ENCODE data around the gene CYP27B1.

CYP27B1 gene

DNA sequence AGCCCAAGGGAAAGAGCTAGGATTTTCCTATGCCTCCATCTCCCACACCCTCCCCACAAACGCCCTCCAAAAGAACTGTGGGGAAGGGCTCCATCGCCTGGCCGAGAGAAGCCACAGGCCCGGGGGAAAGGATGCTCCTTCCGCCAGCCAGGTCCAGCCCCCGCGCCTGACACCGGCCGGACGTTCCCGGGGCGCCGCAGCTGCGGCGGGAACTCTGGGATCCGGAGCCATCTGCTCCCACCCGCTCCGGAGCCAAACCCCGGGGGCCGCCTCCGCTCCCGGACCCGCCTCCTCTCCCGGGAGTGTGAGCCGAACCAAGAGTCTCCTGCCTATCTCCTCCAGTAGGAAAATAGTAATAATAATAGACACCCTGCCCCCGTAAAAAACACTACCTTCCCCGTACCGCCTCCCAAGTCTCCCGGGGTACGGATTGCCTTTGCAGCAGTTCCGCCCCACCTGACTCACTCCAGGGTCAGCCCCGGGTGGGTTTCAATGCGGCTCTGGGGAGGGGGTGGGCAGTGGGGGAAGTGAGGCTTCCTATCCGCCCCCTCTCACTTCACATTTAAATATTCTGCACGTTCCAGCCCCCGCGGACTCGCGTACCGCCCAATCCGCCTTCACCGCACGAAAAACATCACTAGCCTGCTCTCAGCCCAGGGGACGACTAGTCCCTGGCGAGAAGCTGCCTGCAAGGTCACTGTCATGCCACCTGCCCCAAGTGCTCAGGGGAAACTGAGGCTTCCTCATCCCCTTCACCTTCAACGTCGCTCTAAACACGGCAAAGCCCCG is 30.7 kb downstream of the CYP27B1 start:
- DNase-seq (ENCODE audit: low read depth) = no peak

DNA sequence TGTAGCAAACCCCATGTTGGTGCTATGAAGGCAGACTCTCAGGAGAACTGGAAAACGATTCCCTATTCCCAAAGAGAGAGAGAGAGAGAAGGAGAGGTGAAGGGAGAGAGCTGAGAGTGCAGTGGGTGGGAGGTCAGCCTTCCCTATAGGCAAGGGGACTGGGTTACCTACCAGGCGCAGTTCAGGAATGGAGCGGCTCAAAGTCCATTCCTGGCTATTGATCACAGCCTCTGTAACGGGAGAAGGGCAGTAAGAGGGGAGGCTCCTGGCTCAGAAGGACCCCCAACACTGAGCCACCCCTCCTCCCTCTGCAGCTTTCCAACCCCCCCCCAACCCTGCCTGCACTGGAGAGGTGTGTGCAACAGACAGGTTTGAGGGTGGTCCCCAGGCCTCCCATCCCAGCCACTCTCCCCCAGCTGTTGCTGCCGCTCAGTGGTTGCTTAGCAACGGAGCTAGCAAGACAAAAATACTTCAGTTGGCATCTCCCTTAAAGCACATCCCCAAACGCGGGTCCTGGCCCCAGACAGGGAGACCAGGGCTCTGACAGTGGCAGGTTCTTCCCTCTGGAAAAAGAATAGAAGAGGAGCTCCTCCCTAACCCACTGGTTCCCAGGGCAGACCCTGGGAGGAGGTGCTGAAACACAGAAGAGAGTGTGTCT is 31.6 kb downstream of the CYP27B1 start:
- DNase-seq (ENCODE audit: low read depth) = no peak

- no peak for DNase-seq (ENCODE audit: low read depth)
These were observed 32.3 kb downstream of the CYP27B1 start for GRCh38 chr12:57734591-57734990.

GRCh38 chr12:57733928-57734327 is 33.0 kb downstream of the CYP27B1 start:
- DNase-seq (ENCODE audit: low read depth) = no peak

DNA sequence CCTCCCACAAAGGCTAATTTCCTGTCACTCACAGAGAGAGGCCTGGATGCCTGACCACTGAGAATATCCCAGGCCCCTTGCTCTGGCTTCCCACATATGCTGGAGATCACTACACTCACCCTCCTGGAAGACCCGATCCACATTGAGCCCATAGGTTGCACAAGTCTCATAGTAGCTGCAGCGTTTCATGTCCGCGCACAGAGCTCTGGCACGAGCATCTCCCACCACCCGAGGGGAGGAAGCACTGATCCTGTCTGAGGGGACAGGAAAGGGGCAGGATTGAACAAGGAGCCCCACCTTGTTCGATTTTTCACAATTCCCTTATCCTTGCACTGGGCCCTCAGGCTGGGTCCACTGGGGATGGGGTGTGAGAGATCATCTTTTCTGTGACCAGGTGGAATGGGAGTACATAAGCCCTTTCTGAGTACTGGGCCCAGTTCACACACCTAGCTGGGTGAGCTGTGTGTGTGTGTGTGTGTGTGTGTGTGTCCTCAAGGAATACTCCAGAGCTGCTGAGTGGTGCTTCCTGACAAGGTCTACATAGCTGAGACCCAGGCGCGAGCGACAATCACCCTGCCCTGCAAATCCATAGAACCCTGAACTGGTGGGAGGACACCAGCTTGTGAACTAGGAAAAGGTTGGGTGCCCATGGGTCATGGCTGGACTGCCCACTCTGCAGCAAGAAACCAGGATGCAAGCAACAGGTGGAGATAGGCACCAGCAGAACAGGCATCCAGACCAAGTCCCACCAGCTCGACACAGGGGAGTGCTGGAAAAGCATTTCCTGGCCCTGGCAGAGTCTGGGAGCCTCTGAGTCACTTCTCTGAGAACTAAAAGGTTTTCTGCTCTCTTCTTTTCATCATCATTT is 33.9 kb downstream of the CYP27B1 start:
- no peak for DNase-seq (ENCODE audit: low read depth)

DNA sequence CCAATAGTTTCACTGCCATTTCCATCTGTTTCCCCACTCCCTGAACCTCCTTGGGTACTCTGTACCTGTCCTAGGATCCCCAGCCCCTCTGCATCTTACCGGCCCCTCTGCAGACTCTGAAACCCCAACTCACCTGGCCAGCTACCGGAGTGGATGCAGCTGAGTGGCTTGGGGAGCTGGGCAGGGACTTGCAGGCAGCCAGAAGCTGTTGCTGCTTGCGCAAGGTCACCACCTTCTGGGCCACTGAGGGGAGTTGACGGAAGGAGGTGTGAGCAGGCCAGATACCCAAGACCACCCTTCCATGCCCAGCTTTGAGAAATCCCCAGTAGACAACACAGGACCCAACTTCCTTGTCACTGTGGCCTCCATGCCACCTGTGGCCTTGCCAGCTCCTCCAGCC is 34.6 kb downstream of the CYP27B1 start:
- no peak for DNase-seq (ENCODE audit: low read depth)

DNA sequence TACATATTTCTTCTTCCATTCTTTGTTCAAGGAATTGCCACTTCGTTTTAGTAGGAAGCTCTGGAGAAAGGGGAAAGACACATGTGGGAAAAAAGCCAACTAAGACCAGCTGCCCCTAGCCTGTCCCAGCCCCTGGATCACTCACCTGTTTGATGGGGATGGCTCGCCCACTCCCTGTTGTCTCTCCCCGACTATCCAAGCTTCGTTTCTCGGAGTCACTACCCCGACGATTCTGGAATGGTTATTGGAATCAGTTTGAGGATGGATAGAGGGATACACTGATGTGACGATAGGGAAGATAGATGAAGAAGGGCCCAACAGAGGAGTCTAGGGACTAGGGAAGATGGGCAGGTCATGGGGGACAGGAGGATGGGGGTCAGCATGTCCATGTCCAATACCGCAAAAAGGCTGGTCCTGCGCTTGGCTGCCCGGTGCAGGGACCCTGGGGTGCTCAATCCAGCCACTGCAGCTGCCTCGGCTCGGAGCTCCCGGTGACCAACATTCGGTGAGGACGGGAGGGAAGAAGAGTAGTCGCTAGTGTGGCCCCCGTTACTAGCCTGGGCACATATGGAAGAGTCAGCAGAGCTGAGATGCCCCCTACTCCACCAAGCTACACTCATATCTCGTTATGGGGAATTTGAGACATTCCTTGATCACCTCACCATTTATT is 35.3 kb downstream of the CYP27B1 start:
- no peak for DNase-seq (ENCODE audit: low read depth)

DNA sequence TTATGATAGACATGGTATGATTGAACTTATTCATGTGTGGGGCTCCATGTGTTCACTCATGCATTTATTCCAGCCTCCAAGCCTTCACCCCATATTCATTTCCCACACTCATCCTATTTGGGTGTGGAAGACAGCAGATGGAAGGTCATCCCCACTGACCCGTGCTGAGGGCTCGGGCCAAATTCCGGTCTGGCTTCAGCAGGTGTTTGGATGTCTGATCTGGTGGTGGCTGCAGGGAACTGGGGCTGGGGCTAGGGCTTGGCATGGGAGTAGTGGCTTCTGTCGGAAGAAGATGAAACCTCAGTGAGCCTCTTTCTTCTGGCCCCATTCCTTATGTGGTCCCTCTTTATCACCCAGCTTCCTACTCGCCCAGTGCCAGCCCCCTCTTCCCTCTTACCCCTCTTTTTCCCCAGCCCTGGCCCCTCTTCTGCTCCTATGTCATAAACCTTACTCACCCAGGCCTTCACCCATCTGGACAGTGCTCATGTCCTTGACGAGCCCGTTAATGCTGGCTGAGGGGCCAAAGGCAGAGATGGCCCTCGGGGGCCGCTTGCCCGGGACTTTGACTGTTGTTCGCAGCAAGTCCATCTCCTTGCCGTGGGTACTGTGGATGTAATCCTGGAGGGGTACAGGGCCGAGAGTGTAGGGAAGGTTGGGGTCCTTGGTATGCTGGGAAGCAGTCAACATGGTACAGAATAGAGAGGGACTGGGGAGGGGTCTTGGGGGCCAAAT is 36.4 kb downstream of the CYP27B1 start:
- DNase-seq (ENCODE audit: low read depth) = no peak

DNA sequence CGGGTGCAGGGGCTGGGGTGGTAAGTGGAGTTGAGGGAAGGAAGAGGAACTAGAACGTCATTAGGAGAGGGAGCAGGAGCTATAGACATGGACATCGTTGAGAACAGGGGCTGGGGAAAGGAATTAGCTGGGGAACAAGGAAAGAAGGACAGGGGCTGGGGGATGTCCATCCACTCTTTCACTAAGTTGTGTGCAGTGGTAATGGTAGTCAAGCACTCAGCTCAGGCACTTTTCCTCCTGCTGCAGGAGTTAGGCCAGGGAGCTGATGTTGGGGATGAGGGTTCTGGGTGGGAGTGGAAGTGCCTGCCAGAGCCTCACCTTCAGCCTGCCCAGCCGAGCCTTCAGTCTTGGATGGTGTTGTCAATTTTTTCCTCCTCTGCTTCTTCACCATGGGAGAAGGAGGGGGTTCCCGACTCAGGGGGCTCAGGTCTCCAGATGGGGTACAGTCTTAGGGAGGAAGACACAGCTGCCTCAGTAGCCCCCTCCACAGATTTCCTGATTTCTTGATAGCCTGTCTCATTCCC is 37.5 kb downstream of the CYP27B1 start:
- no peak for DNase-seq (ENCODE audit: low read depth)

GRCh38 chr12:57727758-57728395 is 39.0 kb downstream of the CYP27B1 start:
- DNase-seq (ENCODE audit: low read depth) = no peak

DNA sequence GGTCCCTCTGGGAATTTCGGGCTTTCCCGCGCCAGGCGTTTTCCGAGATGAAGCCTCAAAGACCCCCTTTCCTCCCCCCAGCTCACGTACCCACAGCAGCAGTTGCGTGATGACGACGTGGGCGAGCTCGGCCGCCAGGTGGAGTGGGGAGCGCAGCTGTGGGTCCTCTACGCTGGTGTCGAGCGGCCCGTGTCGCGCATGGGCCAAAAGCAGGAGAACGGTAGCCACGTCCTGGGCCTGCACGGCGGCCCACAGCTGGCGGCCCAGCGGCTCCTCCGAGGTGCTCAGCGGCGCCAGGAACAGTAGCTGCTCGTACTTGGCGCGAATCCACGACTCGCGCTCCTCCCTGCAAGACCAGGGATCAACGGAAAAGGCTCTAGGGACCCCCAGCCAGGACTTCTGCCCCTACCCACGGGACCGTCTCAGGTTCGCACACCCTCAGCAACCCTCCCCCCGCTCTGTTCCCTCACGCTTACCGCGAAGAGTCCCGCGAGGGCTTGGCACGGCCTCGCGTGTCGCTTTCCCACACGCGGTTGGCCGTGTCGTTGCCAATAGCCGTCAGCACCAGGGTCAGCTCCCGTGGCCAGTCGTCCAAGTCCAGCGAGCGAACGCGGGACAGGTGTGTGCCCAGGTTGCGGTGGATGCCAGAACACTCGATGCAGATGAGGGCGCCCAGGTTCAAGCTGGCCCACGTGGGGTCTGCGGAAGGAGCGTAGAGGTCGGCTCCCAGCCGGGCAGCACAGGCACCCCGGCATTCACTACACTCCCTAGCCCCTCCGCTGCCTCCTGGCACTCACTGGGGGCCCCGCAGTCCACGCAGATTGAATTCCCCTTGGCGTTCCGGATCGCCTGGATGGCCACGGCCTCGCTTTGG is 39.8 kb downstream of the CYP27B1 start:
- DNase-seq (ENCODE audit: low read depth) = no peak

DNA sequence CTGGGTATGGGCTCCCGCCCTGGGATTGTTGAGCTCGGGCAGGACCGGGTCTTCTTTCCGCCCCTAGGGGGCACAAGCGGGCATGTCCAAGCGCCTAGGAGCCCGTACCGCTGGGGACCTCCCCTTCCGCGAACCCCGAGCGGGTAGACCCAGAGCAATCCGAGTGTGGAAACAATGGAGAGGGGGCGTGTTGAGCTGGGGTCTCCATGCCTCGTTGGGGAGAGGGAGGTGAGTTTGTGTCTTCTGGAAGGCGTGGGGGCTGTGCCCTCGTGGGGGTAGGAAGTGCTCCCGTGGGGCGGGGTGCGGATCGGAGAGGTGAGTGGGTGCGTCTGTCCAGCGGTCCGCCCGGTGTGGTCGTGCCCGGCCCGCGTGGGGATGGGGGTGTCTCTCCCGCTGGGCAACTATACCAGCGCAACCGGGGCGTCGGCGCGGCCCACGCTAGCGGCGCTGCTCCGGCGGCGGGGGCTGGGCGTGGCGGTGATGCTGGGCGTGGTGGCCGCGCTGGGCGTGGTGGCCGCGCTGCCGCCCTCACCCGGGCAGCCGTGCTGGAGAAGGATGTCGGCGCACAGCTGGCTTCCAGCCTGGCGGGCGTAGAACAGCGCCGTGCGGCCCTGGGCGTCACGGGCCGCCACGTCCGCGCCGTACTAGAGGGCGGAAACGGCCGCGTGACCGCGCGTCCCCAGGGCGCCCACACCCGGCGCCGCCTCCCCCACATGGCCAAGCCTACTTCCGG is 40.6 kb downstream of the CYP27B1 start:
- DNase-seq (ENCODE audit: low read depth) = peak; percentile 86

GRCh38 chr12:57725851-57726150 is 41.1 kb downstream of the CYP27B1 start:
- DNase-seq (ENCODE audit: low read depth) = no peak

DNA sequence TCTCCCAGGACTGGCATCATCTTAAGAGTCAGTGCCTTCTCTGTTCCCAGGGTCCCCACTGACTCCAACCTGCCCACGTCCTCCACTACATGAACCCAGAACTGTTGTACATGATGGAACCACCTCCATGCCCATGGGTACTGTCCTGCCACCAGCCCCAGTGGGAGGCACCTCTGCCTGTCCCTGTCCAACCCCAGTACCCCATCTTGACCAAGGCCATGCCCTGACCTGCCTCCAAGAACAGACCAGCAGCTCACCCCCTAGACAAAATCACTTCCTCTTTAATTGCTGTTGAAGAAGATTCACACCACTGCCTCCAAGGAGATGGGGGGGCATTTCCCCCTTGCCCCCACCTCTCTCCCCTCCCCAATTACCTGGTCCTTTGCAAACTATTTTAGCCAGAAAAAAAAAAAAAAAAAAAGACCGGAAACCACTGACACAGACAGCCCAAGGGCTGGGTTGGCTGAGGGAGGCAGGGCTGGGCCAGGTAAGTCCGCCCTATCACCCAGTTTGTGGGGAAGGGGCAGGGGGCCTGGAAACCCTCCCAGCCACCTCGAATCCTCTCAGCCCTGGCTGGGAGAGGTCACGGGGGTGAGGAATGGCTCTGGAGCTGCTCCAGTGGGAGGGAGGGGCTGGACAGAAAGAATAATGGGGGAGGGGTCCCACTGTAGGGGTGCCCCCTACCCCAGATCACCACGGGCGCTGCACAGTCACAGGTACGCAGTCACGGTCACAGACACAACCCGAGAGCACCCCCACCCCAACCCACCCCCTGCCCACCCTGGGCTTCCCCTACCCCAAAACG is 41.7 kb downstream of the CYP27B1 start:
- DNase-seq (ENCODE audit: low read depth) = no peak

DNA sequence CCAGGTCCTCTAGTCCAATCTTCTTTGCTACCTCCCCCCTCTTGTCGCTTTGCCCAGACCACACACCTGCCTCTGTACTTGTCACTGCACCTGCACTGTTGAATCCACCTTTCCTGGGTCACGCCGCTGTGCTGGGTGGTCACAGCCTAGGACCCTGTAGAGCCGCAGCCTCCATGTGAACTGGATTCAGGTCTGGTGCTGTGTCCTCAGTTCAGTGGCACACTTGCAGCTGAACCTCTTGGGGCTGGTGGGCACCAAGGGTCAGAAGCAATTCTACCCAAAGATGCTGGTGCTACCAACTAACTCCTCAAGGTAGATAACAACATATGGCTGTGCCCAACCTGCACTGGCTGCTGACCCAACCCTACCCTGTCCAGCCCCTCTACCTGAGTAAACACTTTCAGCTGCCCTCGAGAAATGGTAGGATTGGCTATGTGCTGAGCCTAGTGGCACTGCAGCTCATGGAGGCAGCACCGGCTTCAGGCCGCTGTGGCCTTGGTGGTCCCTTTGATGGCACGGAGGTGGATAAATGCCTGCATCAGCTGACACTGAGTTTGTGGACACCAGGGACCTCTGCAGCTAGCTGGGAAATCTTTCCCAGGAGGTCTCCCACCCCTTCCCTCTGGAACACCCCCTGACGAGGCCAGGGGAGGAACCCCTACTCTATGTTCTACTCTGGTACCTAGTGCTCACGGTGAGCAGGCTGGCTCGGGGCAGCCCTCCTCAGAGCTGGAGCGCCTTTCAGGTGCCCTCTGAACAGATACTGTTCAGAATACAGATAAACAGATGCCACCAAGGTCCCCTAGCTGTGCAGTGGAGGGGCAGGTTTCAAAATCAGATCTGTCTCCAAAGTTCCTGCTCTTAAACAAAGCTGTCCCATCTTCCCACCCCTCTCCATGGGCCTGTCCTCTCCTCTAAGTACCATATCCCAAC is 42.6 kb downstream of the CYP27B1 start:
- no peak for DNase-seq (ENCODE audit: low read depth)

DNA sequence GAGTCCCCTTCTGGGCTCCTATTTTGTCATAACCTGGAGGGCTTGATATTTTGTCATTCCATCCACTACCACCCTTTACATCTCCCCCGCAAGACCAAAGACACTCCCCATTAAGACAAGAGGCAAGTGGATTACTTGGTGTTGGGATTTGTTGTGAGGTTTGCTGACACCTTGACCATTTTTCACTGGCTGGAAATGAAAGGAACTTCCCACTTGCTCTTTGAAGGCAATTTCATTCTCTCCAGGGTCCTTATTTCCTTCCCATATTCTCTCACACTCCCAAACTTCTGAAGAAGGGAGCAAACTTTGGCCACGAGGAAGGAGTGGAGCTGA is 43.3 kb downstream of the CYP27B1 start:
- no peak for DNase-seq (ENCODE audit: low read depth)
